Skeletal muscle satellite cell (primary cell): ENCODE results near the gene TNFAIP1.

Experiments
- H3K27me3 ChIP-seq: 2 replicates; pipeline ENCODE4 v1.7.0; 2013; ENCODE audit warnings: low read length; ENCODE audit not compliant: control insufficient read depth, insufficient read depth
- H3K36me3 ChIP-seq: 2 replicates; pipeline ENCODE4 v1.7.0; 2013; ENCODE audit warnings: mild to moderate bottlenecking, control low read depth, low read length; ENCODE audit not compliant: insufficient read depth
- H3K4me1 ChIP-seq: 2 replicates; pipeline ENCODE4 v1.7.0; 2013; ENCODE audit warnings: low read length; ENCODE audit not compliant: control insufficient read depth, insufficient read depth
- H3K4me2 ChIP-seq: 2 replicates; pipeline ENCODE4 v1.7.0; 2013; ENCODE audit warnings: mild to moderate bottlenecking, low read length
- H3K4me3 ChIP-seq: 2 replicates; pipeline ENCODE4 v1.7.0; 2013; ENCODE audit warnings: low read length
- H3K9ac ChIP-seq: 2 replicates; pipeline ENCODE4 v1.7.0; 2013; ENCODE audit warnings: mild to moderate bottlenecking, low read depth, low read length, moderate library complexity
- H3K9me3 ChIP-seq: replicated peaks from 2 replicates; pipeline ENCODE4 v1.7.0; 2013; ENCODE audit warnings: mild to moderate bottlenecking, control low read depth, low read length

TNFAIP1 gene

GRCh38 chr17:28392491-28392890 lies 56.9 kb downstream of the TNFAIP1 start:
- H3K4me1 ChIP-seq = no peaks in the 10 kb centered on the region
- no peaks in the 10 kb centered on the region for H3K9me3 ChIP-seq
- H3K27me3 ChIP-seq = no peaks in the 10 kb centered on the region
- H3K4me3 ChIP-seq = no peak overlapping the region
- no peak overlapping the region for H3K9ac ChIP-seq
- peaks cover 17% of the 10 kb centered on the region for H3K36me3 ChIP-seq
- no peak overlapping the region for H3K4me2 ChIP-seq

GRCh38 chr17:28394337-28395116 lies 59.0 kb downstream of the TNFAIP1 start:
- Histone ChIP-seq H3K27me3 (no peaks in the 10 kb centered on the region), H3K9ac (no peak overlapping the region), H3K4me3 (no peak overlapping the region), H3K36me3 (peaks cover 14% of the 10 kb centered on the region), H3K4me2 (no peak overlapping the region), H3K9me3 (no peaks in the 10 kb centered on the region), H3K4me1 (peaks cover 7% of the 10 kb centered on the region)

DNA sequence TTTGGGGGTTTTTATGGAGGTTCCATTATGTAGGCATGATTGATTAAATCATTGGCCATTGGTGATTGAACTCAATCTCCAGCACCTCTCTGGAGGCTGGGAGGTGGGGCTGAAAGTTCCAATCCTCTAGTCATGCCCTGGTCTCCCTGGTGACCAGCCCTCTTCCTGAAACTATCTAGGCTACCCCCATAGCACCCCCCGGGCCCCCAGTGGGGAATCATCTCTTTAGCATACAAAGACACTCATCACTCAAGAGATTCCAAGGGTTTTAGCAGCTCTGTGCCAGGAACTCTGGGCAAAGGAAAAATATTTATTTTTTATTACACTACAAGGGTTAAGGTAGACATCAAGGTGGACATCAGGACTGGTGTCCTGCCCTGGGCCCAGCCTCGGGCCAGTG lies 59.9 kb downstream of the TNFAIP1 start:
- peaks cover 10% of the 10 kb centered on the region for H3K36me3 ChIP-seq
- H3K4me2 ChIP-seq = no peak overlapping the region
- H3K4me3 ChIP-seq = no peak overlapping the region
- no peak overlapping the region for H3K9ac ChIP-seq
- H3K4me1 ChIP-seq = peaks cover 7% of the 10 kb centered on the region
- H3K27me3 ChIP-seq = no peaks in the 10 kb centered on the region
- H3K9me3 ChIP-seq = no peaks in the 10 kb centered on the region

GRCh38 chr17:28395968-28396367 lies 60.4 kb downstream of the TNFAIP1 start:
- Histone ChIP-seq H3K4me1 (peaks cover 7% of the 10 kb centered on the region), H3K4me3 (no peak overlapping the region), H3K36me3 (peaks cover 4% of the 10 kb centered on the region), H3K9ac (no peak overlapping the region), H3K9me3 (no peaks in the 10 kb centered on the region), H3K27me3 (no peaks in the 10 kb centered on the region), H3K4me2 (no peak overlapping the region)
